OCI-LY7 (cell line): ENCODE results near the gene CCDC3.

Experiments
- EZH2phosphoT487 ChIP-seq: fragments of 200-600 bp; sonication (generic); IDR thresholded peaks from 2 replicates; pipeline ENCODE4 v1.6.1; 2018; ENCODE audit warnings: low read depth, borderline replicate concordance, mild to moderate bottlenecking, mixed run types, antibody characterized with exemption, low read length, moderate library complexity, mixed read lengths
- TF ChIP-seq, protein P1 (sequence below): fragments of 200-600 bp; sonication (generic); conservative IDR thresholded peaks from 2 replicates; pipeline ENCODE4 v1.5.1; 2014; ENCODE audit warnings: mild to moderate bottlenecking, antibody characterized with exemption, low read length, moderate library complexity, mixed read lengths

DNA sequence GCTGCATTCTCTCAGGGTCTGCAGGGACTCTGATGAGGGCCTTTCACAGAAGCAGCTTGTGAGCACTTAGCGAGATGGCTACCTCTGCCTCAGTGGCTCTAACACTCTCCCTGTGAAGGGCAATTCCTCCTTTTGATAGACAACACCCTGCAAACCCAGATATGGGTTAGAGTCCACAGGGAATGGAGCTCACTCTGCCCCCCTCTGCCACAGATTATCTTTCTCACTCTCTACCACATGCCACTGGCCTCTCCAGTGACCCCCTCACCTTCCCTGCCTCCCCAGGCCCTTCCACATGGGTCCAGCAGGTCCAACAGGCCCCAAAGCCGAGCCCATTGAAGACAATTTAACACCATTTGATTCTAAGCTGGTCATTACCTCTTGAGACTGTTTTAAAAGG lies 72.1 kb downstream of the CCDC3 start:
- TF ChIP-seq, protein P1, sequence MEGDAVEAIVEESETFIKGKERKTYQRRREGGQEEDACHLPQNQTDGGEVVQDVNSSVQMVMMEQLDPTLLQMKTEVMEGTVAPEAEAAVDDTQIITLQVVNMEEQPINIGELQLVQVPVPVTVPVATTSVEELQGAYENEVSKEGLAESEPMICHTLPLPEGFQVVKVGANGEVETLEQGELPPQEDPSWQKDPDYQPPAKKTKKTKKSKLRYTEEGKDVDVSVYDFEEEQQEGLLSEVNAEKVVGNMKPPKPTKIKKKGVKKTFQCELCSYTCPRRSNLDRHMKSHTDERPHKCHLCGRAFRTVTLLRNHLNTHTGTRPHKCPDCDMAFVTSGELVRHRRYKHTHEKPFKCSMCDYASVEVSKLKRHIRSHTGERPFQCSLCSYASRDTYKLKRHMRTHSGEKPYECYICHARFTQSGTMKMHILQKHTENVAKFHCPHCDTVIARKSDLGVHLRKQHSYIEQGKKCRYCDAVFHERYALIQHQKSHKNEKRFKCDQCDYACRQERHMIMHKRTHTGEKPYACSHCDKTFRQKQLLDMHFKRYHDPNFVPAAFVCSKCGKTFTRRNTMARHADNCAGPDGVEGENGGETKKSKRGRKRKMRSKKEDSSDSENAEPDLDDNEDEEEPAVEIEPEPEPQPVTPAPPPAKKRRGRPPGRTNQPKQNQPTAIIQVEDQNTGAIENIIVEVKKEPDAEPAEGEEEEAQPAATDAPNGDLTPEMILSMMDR, result no peak
- TF ChIP-seq EZH2phosphoT487, result no peak
